Measurements from ENCODE around the gene MAN1C1. TPM values are rescaled to one million over a fixed set of nuclear protein-coding genes. Genes with fewer than 3 reads are reported as not detected.
A peak's percentile ranks its signal among the peaks of the same experiment; 100 is the strongest.

The MAN1C1 gene
- total and polyA plus RNA-seq, 2 donors (not counting 1 experiment from before 2014, with no cell fraction given) = 0.31 to 0.89 TPM

GRCh38 chr1:25796811-25797458, 180.3 kb downstream of the MAN1C1 start:
- peak overlapping the region; percentile 41 for H2AFZ ChIP-seq (ENCODE audit: insufficient read depth, low read depth, low read length, poor library complexity, severe bottlenecking)
- H3K79me2 ChIP-seq (ENCODE audit: control insufficient read depth, insufficient read depth, low read length) = peaks cover 4% of the 10 kb centered on the region
- H3K4me1 Mint-ChIP-seq = peaks cover 21% of the 10 kb centered on the region
- ATAC-seq (ENCODE audit: low read depth) (peak; percentile 21), DNase-seq (peak; percentile 66)
- peak overlapping the region; percentile 13 for H3K27ac Mint-ChIP-seq
- WGBS (ENCODE audit: insufficient coverage) = 0% methylated on average over 4 of the region's 19 CpGs
- peaks cover 0 to 4% (median 0%) of the 10 kb centered on the region in 4 experiments for H3K27me3 ChIP-seq (replicated peaks in 1 of 4; ENCODE audit: control extremely low read depth in 1 of 4, control insufficient read depth in 3 of 4, insufficient read depth in 4 of 4, low read length in 3 of 4)
- H3K9me3 Mint-ChIP-seq (ENCODE audit: insufficient read depth) = no peaks in the 10 kb centered on the region
- intact Hi-C loops (cut with micrococcal nuclease) = loop anchor here (5.0 kb wide), 2 partner anchors 250 to 295 kb away; no protein-coding TSS in a partner anchor
- ChIA-PET POLR2A (no interaction called here), CTCF (interaction anchor here (0.8 to 3.3 kb wide), 6 partner anchors 13 to 293 kb away, joined by 3 to 13 read pairs (median 5); no protein-coding TSS in a partner anchor)
- no peak overlapping the region for H3K4me3 ChIP-seq (ENCODE audit: control extremely low read depth in 1 of 5, extremely low read depth in 1 of 5, insufficient read depth in 1 of 5, low read depth in 2 of 5, low read length in 4 of 5)
- no peak overlapping the region for H3K9ac ChIP-seq (ENCODE audit: low read length)
- H4K20me1 ChIP-seq (ENCODE audit: control insufficient read depth, insufficient read depth, low read length, poor library complexity, severe bottlenecking) = no peaks in the 10 kb centered on the region
- H3K4me3 Mint-ChIP-seq = peak overlapping the region; percentile 35
- H3K36me3 ChIP-seq (replicated peaks in 1 of 2; ENCODE audit: control extremely low read depth in 1 of 2, control insufficient read depth in 1 of 2, extremely low read depth in 1 of 2, insufficient read depth in 2 of 2, low read length in 1 of 2) = no peaks in the 10 kb centered on the region
- H3K9me3 ChIP-seq (ENCODE audit: control extremely low read depth in 1 of 3, control insufficient read depth in 2 of 3, insufficient read depth in 1 of 3, low read length in 2 of 3) = no peaks in the 10 kb centered on the region
- H3K4me1 ChIP-seq (ENCODE audit: control insufficient read depth in 2 of 2, insufficient read depth in 2 of 2, low read length in 2 of 2) = peaks cover 7 to 21% of the 10 kb centered on the region in 2 donors
- peak overlapping the region; percentile 17 for H3K4me2 ChIP-seq (replicated peaks; ENCODE audit: low read depth, low read length, poor library complexity, severe bottlenecking)
- peak; percentile 54 for TF ChIP-seq CTCF (IDR thresholded peaks at IDR 0.05)
- TF ChIP-seq EZH2 (IDR thresholded peaks at IDR 0.05; ENCODE audit: borderline replicate concordance, insufficient read depth, low read depth, low read length, poor library complexity, severe bottlenecking) = no peak
- H3K27me3 Mint-ChIP-seq = no peaks in the 10 kb centered on the region
- H3K27ac ChIP-seq (ENCODE audit: low read length in 2 of 2) = no peak overlapping the region

GRCh38 chr1:25797939-25798338, 181.3 kb downstream of the MAN1C1 start:
- 93% methylated on average over 7 of the region's 8 CpGs for WGBS (ENCODE audit: insufficient coverage)
- Mint-ChIP-seq H3K9me3 (ENCODE audit: insufficient read depth) (no peaks in the 10 kb centered on the region), H3K4me3 (no peak overlapping the region), H3K27ac (no peak overlapping the region), H3K4me1 (peaks cover 25% of the 10 kb centered on the region), H3K27me3 (no peaks in the 10 kb centered on the region)
- Histone ChIP-seq H3K36me3 (replicated peaks in 1 of 2; ENCODE audit: control extremely low read depth in 1 of 2, control insufficient read depth in 1 of 2, extremely low read depth in 1 of 2, insufficient read depth in 2 of 2, low read length in 1 of 2) (no peaks in the 10 kb centered on the region), H2AFZ (ENCODE audit: insufficient read depth, low read depth, low read length, poor library complexity, severe bottlenecking) (no peak overlapping the region), H3K79me2 (ENCODE audit: control insufficient read depth, insufficient read depth, low read length) (peaks cover 4% of the 10 kb centered on the region), H3K4me1 (ENCODE audit: control insufficient read depth in 2 of 2, insufficient read depth in 2 of 2, low read length in 2 of 2) (peaks cover 10 to 21% of the 10 kb centered on the region in 2 donors), H3K27me3 (replicated peaks in 1 of 4; ENCODE audit: control extremely low read depth in 1 of 4, control insufficient read depth in 3 of 4, insufficient read depth in 4 of 4, low read length in 3 of 4) (peaks cover 0 to 4% (median 0%) of the 10 kb centered on the region in 4 experiments), H3K4me2 (replicated peaks; ENCODE audit: low read depth, low read length, poor library complexity, severe bottlenecking) (no peak overlapping the region), H3K9ac (ENCODE audit: low read length) (no peak overlapping the region), H3K4me3 (ENCODE audit: control extremely low read depth in 1 of 5, extremely low read depth in 1 of 5, insufficient read depth in 1 of 5, low read depth in 2 of 5, low read length in 4 of 5) (no peak overlapping the region), H3K9me3 (ENCODE audit: control extremely low read depth in 1 of 3, control insufficient read depth in 2 of 3, insufficient read depth in 1 of 3, low read length in 2 of 3) (no peaks in the 10 kb centered on the region), H4K20me1 (ENCODE audit: control insufficient read depth, insufficient read depth, low read length, poor library complexity, severe bottlenecking) (no peaks in the 10 kb centered on the region), H3K27ac (ENCODE audit: low read length in 2 of 2) (no peak overlapping the region)
- TF ChIP-seq CTCF (IDR thresholded peaks at IDR 0.05) (no peak), EZH2 (IDR thresholded peaks at IDR 0.05; ENCODE audit: borderline replicate concordance, insufficient read depth, low read depth, low read length, poor library complexity, severe bottlenecking) (no peak)
- ChIA-PET POLR2A (no interaction called here), CTCF (interaction anchor here (0.9 to 3.3 kb wide), 2 partner anchors 184 to 189 kb away, joined by 3 to 13 read pairs; no protein-coding TSS in a partner anchor)
- ATAC-seq (ENCODE audit: low read depth) = no peak
- intact Hi-C loops (cut with micrococcal nuclease) = loop anchor here (5.0 kb wide), 2 partner anchors 251 to 296 kb away; no protein-coding TSS in a partner anchor
- peak; percentile 36 for DNase-seq
